GM19035 (cell line): ENCODE measurements around the gene PLPP7.

ENCODE experiments used
- ATAC-seq: cut with Tn5 transposase; IDR thresholded peaks from one replicate; pipeline ENCODE4 v1.9.1; 2021; ENCODE audit not compliant: unreplicated experiment

Gene PLPP7

DNA sequence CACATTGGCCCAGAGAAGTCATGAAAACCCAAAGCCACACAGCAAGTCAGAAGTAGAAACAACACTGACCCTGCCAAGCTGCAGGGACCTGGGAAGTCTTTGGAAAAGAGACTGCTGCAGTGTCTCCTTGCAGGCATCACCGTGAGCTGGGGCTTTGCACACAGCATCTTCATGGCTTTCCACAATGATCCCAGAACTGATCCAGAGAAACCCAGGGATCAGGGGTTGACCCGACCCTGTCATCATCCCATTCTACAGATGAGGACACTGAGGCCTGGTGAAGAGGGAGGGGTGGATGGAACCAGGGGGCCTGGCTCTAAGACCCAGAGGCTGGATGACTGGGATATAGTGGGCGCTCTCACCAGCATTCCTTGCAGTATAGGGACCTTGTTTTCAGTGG lies 8.9 kb upstream of the PLPP7 start:
- no peak for ATAC-seq

DNA sequence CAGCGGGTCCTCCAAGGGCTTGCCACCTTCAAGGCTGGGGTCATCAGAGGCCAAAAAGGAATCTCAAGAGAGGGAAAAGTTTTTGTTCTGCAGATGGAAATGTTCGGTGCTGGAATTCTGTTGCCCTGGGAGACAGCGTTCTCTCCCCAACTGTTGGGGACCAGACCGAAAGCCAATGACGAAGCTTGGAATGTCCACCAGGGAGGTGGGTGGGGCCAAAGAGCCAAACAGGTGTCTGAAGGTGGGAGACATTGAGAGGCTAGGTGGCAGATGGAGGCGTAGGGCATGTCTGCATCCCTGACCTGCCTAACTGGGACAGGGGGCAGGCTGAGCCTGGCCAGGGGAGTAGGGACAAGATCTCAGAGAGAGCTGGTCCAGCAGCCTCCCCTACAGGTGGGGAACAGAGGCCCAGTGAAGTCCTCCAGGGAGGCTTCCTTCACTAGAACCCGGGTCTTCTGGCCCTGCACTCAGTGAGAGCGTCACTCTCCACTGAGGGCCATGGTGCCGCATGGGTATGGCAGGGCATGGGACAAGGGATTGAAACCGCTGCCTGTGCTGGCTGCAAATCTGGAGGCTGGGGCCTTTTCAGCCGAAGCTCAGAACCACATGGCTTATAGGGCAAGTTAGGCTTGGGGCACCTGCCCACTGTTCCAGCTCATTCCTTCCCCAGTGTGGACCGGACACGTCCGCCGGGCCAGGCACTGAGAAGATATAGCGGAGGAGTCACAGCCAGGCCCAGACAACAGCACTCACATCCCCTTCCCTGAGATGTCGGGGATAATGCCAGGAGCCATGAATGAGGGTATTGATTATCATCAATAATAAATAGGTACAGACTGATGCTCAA lies 8.2 kb upstream of the PLPP7 start:
- ATAC-seq: no peak

DNA sequence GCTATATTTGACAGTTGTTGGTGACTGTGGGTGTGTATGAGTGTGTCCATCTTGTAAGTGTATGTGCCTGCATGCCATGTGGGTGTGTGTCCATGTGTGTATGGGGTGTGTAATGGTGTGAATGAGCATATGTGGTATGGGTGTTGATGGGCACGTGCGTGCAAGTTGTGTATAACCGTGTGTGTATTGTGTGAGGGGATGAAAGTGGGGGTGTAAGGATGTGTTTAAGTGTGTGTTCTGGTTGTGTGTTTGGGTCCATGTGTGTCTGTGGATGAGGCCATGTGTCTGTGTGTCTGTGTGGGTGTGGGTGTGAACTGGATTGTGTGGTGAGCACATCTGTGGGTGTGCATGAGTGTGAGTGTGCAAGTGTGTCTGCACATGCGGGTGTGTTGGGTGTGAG lies 7.3 kb upstream of the PLPP7 start:
- no peak for ATAC-seq

DNA sequence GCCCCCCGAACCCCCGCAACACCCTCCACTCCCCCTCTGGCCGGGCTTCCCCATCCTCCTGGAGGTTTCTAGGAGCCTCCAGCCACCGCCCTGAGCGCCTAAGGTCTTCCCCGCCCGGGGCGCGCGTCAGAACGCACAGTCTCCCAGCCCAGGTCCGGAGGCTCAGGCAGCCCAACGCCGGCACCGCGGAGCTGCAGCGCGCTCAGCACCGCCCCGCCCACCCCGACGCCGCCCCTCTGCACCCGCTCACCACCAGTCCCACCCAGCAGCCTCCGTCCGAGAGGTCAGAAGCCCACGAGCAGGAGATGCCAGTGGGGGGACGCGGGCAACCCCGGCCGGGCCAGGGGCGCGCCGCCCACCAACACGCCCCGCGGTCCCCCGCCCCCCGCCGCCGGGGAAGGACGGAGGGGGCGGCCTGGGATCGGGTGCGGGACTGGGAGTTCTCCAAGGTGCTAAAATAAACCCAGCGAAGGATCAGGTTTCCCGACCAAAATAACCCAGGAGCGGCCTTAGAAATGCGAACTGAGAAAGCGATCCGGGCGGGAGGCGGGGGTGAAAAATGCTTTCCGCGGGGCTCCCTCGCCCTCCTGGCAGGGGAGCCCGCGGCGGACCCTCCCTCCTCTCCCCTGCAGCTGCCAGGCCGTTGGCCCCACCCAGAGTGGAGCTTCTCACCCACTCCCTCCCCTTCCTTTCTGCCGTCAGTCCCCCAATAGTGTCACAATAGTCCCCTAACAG lies 6.7 kb upstream of the PLPP7 start:
- no peak for ATAC-seq

DNA sequence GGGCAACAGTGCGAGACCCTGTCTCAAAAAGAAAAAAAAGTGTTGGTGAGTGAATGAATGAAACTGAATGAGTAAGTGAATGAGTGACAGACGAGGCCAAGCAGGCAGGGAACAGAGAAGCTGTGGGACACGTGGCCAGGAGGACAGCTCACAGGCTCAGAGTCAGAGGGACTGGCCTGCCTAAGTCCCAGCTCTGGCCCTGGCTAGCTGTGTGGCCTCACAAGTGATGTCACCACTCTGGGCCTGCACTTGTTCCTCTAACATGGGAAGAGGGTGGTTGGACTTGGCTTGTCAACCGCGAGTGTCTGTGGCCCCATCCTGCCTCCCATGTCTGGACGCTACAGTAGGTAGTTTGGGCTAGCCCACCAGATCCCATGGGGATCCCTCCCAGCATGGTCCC lies 4.7 kb upstream of the PLPP7 start:
- ATAC-seq: no peak

DNA sequence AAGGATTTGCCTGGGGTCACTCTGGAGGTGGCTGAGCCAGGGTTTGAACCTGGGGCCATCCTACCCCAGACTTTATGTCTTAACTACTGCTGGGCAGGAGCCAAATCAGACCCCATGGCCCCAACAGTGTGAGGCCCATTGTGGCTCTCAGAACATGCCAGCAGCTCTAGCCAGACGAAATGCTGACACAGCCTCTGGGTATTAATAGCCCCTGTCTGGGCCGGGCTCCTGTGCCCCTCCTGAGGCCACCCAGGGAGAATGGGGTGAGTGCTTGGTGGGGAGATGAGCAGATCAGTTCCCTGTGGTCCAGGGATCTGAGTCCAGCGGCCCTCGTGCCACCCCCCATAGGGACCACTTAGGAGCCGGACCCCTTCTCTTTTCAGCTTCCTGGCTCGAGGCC lies 2.2 kb upstream of the PLPP7 start:
- no peak for ATAC-seq

DNA sequence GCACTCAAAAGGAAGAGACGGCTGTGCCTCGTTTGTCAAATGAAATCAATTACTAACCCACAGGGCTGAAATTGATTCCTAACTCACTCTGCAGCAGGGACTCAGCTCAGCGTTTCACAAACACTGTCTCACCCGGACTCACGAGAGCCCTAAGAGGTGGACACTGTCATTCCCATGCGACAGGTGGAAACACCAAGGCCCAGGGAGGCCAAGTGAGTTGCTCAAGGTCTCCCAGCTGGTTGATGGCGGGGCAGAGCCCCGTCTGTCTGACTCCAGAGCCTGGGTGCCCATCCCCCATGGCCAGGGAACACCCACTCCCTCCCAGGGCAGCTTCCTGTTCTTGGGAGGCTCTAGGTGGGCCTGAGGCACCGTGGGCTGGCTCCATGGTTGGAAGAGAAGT lies 1.3 kb upstream of the PLPP7 start:
- no peak for ATAC-seq

DNA sequence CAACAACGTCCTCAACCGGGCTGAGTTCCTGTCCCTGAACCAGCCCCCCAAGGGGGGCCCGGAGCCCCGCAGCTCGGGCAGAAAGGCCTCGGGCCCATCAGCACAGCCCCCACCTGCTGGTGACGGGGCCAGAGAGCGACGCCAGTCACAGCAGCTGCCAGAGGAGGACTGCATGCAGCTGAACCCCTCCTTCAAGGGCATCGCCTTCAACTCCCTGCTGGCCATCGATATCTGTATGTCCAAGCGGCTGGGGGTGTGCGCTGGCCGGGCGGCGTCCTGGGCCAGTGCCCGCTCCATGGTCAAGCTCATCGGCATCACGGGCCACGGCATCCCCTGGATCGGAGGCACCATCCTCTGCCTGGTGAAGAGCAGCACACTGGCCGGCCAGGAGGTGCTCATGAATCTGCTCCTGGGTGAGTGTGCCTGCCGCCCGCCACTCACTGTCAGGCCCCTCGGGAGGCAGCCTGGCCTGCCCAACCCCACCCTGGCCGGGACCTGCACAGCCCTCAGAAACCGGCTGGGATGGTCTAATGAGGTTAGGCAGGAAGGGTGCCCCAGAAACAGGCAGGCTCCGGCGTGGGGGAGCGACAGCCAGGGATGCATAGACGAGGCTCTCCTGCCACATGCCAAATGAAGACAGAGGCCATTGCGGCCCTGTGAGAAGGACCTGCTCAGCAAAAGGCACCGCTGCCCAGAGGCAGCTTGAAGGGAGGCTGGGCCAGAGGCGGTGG lies 678 bp downstream of the PLPP7 start:
- ATAC-seq: no peak

DNA sequence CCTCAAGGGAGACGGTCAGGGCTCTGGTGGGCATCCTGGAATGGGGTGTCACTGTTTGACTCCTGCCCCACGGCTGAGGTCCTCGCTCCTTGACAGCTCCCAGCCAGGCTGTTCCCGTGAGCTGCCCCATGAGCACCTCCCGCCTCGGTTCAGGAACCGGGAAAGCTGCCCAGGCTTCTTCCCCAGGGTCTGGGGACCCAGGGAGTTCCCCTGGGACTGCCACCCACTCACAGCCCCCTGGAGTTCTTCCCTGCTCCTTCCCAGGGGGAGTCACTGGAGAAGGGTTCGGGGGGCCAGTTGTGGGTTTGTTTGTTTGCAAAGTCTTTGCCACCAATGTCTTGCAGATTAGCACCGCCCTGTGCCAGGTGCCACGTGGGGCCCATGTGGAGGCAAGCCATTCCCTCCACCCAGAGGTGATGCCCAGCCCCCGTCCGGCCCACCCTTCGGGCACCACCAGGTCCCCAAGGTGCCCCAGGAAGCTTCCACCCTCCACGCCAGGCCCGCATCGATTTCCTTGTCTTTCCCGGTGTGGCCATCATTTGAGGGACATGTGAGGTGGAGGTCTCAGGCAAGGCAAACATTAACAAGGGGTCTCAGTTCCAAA lies 1.3 kb downstream of the PLPP7 start:
- ATAC-seq: no peak

DNA sequence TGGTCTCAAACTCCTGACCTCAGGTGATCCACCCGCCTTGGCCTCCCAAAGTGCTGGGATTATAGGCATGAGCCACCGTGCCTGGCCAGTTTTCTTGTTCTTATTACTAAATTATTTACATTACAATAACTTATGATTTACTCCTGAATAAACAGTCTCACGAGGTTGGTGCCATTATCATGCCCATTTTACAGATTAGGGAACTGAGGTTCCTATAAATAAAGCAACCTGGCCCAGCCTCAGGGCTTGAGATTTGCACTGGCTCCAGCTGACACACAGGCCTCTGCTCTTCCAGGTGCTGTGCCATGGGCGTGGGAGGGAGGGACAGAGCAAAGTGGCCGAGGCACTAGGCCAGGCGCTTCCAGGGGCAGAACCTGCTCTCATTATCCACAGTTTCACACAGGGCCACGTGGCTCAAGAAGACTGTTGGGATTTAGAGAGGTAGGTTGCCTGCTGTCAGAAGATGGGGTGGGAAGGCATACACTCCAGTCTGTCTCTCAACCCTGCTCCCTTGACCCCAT lies 2.3 kb downstream of the PLPP7 start:
- no peak for ATAC-seq

DNA sequence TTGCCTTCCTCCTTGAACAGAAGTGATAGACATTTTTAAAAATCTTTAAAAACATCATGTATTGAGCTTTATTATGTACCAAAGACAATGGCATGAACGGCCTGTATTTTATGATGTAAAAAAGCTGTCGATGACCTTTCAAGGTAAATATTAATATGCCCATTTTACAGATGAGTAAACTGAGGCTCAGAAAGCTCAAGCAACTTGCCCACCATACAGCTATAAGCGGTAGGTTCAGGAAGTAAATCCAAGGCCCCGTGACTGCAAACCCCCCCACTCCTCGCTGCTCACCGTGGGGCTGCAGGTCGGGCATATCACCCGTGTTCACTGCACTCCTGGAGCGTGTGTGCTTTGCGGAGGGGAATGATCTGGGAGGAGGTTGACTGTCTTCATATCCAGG lies 3.4 kb downstream of the PLPP7 start:
- ATAC-seq: no peak

DNA sequence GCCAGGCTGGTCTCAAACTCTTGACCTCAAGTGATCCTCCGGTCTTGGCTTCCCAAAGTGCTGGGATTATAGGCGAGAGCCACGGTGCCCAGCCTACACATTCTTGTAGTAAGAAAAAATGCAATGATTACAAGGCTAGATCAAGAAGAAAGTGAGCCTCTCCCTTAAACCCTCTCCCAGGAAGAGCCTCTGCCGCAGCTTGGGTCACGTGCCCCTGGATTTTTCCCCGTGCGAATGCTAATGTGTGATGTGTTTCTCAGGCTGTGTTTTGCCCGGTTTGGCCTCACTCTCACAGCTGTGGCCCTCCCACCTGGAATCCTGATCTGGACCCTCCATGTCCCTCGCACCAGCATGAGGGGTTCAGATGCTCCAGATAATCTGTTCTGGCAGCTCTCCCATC lies 6.9 kb downstream of the PLPP7 start:
- ATAC-seq: no peak

DNA sequence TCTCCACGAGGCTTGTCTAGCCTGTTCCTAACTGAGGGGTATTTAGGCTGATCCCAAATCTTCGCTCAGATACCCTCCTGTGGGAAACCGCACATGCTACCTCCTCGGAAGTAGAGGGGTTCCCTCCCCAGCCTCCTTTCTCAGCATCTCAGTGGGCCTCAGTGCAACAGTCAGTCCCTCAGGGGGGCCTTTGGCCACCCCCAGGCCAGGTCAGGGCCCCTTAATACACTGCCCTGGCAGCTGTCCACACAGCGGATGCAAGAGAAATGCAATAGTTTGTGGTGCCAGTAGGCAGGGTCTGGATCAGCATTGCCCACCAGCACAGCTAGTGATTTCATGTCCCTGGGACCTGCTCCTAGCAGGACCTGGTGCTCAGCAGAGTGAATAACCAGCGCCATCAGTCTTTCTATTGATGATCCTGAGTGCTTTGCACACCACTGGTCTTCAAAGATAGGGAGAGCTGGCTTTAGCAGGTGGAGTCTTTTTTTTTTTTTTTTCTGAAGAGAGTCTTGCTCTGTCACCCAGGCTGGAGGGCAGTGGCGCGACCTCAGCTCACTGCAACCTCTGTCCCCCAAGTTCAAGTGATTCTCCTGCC lies 7.5 kb downstream of the PLPP7 start:
- ATAC-seq: no peak

DNA sequence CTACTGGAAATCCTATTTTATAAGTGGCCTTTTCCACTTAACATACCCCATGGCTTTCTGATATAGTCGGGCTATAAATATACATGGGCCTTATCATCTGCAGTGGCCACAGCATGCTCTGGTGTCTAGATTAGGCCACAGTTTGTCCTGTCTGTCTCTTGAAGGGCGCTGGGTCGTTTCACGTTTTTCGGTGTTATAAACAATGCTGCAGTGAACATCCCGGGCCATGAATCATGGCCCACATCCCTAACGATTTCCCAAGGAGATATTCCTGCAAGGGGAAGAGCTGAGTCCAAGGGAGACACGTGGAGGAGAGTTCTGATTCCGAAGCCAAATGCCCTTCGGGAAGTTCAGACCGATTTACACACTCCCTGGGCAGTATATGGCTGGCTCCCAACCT lies 8.4 kb downstream of the PLPP7 start:
- ATAC-seq: no peak

DNA sequence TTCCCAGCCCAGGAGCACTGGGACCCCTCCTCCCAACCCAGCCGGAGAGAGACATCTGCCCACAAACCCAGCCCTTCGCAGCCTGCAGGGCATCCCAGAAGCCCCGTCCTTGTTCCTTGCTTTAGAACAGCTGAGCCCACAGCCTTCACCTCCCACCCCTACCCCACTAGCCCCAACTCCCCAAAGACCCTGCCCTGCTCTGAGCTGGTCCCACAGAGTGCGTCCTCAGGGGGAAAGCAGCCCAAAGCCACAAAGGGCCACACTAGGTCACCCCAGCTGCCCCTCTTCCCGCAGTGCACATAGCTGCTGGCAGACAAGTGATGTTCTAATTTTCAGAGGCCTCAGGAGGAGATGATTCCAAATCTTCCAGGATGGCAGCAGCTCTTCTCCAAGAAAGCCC lies 8.8 kb downstream of the PLPP7 start:
- no peak for ATAC-seq

DNA sequence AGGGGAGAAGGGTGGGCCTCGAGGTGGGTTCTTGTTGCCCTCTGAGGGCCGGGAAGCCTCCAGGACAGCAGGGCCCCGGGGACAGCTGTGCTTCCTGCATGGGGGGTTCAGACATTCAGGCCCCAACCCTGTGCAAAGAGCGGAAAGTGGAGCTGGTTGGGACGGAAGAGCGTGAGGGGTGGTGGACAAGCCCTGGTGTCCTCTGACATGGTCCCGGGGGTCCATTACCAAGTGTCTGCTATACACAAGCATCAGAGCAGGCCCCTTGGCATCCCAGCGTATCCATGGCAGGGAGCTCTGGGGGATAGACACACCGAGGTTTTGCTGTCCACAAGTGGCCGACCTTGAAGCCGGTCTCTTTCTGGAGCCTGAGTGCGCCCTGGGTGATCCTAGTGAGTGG lies 9.3 kb downstream of the PLPP7 start:
- no peak for ATAC-seq

DNA sequence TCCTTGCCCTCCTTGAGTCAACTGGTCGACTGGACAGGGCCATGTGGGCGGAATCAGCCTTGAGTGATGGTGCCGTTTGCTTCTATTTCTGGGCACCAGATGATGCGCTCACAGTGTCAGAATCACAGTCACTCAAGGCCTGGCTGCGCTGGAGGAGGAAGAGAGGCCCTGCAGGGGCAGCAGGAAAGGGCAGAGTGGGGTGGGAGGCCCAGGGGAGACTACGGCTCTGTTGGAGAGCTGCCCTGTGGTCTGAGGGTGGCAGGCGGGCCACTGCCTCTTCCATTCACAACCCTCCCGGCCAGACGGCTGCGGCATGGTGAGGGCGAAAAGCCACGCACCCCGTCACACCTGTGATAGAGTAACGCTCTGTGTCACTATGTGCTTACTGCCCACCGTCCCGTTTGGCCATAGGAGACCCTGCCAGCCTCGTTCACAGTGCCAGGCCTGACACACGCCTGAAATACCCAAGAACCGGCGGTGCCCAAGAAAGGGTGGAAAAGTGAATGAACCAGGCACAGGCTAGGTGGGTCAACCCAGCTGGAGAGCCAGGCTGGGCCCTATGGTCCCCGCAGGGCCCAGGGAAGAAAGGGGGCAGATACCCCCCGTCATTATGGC lies 9.9 kb downstream of the PLPP7 start:
- ATAC-seq: no peak

DNA sequence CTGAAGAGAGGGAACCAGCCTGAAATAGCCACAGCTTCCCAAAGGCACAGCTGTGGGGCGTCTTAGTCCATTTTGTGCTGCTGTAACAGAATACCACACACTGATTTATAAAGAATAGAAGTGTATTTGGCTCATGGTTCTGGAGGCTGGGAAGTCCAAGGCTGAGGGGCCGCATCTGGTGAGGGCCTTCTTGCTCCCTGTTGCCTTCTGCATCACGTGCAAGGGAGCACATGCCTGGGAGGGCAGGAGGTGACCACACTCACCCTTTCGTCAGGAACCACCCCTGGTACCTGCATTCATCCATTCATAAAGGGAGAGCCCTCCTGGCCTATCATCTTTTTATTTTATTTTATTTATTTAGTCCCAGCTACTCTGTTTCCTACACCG lies 10.4 kb downstream of the PLPP7 start:
- ATAC-seq: no peak

DNA sequence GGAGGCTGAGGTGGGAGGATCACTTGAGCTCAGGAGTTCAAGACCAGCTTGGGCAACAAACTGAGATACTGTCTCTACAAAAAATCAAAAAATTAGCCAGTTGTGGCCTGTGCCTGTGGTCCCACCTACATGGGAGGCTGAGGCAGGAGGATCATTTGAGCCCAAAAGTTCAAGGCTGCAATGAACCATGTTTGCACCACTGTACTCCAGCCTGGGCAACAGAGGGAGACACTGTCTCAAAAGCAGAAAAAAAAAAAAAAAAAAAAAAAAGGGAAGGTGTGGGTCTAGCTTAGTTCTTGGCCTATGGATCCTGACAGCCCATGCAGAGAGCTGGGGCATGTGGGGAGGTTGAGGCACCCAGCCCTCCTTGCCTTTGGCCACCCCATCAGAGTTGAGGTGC lies 10.9 kb downstream of the PLPP7 start:
- ATAC-seq: no peak

DNA sequence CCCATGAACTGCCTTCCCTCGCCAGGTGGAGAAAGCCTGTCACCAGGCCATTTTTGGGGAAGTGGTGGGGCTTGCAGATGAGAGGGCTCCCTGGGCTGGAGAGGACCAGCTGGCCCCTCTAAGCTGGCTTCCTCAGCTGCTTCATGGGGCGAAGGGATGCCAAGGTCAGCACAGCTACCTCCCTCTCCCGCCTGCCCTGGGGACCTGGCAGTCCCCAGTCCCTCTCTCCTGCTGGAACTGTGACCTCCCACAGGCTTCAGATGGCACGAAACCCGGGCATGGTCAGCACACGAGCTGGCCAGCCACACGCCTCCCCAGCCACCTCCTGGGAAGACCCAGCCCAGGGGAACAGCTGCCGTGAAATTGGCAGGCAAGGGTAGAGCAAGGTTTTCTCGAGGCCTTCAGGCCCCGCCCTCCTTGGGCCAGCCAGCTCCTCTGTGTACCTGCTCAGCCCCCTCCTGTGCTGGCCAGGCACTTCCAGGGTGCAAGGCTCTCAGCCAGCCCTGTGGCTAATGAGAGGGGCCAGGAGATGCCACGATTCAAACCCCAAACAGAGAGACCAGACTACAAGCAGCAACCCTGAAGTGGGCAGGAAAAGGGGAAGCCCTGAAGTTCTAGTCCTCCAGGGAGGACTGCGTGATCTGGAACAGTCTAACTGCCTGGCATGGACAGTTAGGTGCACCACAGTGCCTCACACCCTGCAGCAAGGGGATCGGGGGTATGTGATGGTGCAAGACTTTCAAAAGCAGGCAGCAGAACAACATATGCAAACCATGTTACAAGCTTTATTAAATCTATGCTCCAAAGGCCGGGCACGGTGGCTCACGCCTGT lies 12.9 kb downstream of the PLPP7 start:
- no peak for ATAC-seq
